Mesothelial cell of epicardium (in vitro differentiated cells): ENCODE data around the gene RIOX2. TPM values are rescaled to one million over a fixed set of nuclear protein-coding genes. Genes with fewer than 3 reads are reported as not detected.

ENCODE experiments used
- DNase-seq, 2 experiments: peaks; one replicate each; pipeline ENCODE4 v3.0.0; 2021; ENCODE audit warnings: low spot score in 2 of 2; ENCODE audit not compliant: unreplicated experiment in 2 of 2
- H3K27ac Mint-ChIP-seq: 2 replicates; pipeline ENCODE4 v1.8.0; 2021; ENCODE audit warnings: mixed read lengths
- H3K27me3 Mint-ChIP-seq: 2 replicates; pipeline ENCODE4 v1.8.0; 2021; ENCODE audit warnings: low read depth, mixed read lengths
- H3K36me3 Mint-ChIP-seq: 2 replicates; pipeline ENCODE4 v1.8.0; 2021; ENCODE audit warnings: mixed read lengths
- H3K4me1 Mint-ChIP-seq: 2 replicates; pipeline ENCODE4 v1.8.0; 2021; ENCODE audit warnings: mixed read lengths
- H3K4me3 Mint-ChIP-seq: 2 replicates; pipeline ENCODE4 v1.8.0; 2021; ENCODE audit warnings: mild to moderate bottlenecking, moderate library complexity, mixed read lengths
- H3K9me3 Mint-ChIP-seq: 2 replicates; pipeline ENCODE4 v1.8.0; 2021; ENCODE audit warnings: mixed read lengths
- total RNA-seq: library from RNA; stranded (reverse); gene quantifications from 3 replicates; pipeline ENCODE4 v1.2.1, GENCODE V29; 2021
- TF ChIP-seq, protein P1 (sequence below): fragments of 200-600 bp; sonication (generic); IDR thresholded peaks from one replicate; pipeline ENCODE4 v1.5.0; 2021; ENCODE audit warnings: antibody characterized with exemption; ENCODE audit not compliant: unreplicated experiment

The RIOX2 gene
- total RNA-seq, 1 donor from 2014 or later: 17.3 TPM

GRCh38 chr3:97928986-97929385 lies 43.2 kb downstream of the RIOX2 start:
- Mint-ChIP-seq H3K27me3 (no peaks in the 10 kb centered on the region), H3K9me3 (peaks cover 27% of the 10 kb centered on the region), H3K4me1 (peaks cover 6% of the 10 kb centered on the region), H3K27ac (no peak overlapping the region), H3K4me3 (no peak overlapping the region), H3K36me3 (peaks cover 18% of the 10 kb centered on the region)
- TF ChIP-seq, protein P1, sequence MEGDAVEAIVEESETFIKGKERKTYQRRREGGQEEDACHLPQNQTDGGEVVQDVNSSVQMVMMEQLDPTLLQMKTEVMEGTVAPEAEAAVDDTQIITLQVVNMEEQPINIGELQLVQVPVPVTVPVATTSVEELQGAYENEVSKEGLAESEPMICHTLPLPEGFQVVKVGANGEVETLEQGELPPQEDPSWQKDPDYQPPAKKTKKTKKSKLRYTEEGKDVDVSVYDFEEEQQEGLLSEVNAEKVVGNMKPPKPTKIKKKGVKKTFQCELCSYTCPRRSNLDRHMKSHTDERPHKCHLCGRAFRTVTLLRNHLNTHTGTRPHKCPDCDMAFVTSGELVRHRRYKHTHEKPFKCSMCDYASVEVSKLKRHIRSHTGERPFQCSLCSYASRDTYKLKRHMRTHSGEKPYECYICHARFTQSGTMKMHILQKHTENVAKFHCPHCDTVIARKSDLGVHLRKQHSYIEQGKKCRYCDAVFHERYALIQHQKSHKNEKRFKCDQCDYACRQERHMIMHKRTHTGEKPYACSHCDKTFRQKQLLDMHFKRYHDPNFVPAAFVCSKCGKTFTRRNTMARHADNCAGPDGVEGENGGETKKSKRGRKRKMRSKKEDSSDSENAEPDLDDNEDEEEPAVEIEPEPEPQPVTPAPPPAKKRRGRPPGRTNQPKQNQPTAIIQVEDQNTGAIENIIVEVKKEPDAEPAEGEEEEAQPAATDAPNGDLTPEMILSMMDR: no peak
- no peak for DNase-seq

DNA sequence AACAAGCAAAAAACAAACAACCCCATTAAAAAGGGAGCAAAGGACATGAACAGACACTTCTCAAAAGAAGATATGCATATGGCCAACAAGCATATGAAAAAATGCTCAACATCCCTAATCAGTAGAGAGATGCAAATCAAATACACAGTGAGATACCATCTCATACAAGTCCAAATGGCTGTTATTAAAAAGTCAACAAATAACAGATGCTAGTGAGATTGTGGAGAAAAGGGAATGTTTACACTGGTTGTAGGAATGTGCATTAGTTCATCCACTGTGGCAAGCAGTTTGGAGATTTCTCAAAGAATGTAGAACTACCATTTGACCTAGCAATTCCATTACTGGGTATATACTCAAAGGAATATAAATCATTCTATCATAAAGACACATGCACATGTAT lies 44.5 kb downstream of the RIOX2 start:
- Mint-ChIP-seq H3K27ac (no peak overlapping the region), H3K27me3 (no peaks in the 10 kb centered on the region), H3K9me3 (peaks cover 30% of the 10 kb centered on the region), H3K4me1 (peaks cover 6% of the 10 kb centered on the region), H3K36me3 (peaks cover 18% of the 10 kb centered on the region), H3K4me3 (no peak overlapping the region)
- TF ChIP-seq, protein P1: no peak
- DNase-seq: no peak

- Mint-ChIP-seq H3K27ac (no peak overlapping the region), H3K36me3 (peaks cover 6% of the 10 kb centered on the region), H3K9me3 (peaks cover 7% of the 10 kb centered on the region), H3K4me3 (no peak overlapping the region), H3K27me3 (no peaks in the 10 kb centered on the region), H3K4me1 (peaks cover 5% of the 10 kb centered on the region)
- TF ChIP-seq, protein P1: no peak
- DNase-seq: no peak
Observed at GRCh38 chr3:97917813-97918536, 54.3 kb downstream of the RIOX2 start.

DNA sequence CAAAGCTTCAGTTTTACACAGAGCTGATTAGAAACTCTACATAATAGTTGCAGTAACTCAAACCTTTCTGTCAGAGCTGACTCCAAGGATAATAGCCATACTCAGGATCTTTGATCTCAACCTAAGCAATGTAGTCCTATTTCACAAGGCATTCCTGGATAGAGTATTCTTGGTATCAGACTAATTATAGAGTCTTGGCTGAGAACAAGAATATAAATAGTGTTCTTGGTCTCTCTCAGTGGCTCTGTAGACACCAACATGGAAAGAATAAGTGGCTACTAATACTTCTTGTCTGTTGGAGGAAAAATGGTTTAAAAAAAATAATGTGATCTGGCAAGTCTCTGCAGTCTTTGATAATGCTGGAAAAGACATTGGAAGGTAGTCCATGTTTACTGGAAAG lies 55.7 kb downstream of the RIOX2 start:
- Mint-ChIP-seq H3K9me3 (no peaks in the 10 kb centered on the region), H3K4me3 (no peak overlapping the region), H3K27ac (no peak overlapping the region), H3K36me3 (peaks cover 4% of the 10 kb centered on the region), H3K27me3 (no peaks in the 10 kb centered on the region), H3K4me1 (peaks cover 5% of the 10 kb centered on the region)
- TF ChIP-seq, protein P1: no peak
- DNase-seq: no peak

DNA sequence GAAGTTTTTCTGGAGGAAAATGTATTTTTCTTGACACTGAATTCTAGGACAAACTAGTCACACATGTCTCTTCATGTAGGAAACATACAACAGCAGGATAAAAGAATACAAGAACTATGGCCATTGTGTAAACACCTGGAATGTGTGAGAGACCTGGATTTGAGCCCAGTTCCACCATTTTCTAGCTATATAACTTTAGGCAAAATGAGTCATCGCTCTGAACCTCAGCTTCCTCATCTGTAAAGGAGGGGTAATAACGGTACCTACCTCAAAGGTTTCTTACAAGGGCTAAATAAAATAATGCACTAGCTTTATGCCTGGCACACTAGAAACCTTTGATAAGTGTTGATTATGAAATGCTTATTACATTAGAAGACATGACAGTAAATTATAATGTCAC lies 57.8 kb downstream of the RIOX2 start:
- no peak for DNase-seq
- TF ChIP-seq, protein P1: no peak
- peaks cover 15% of the 10 kb centered on the region for H3K4me1 Mint-ChIP-seq
- H3K27ac Mint-ChIP-seq: no peak overlapping the region
- H3K9me3 Mint-ChIP-seq: no peaks in the 10 kb centered on the region
- H3K4me3 Mint-ChIP-seq: no peak overlapping the region
- H3K27me3 Mint-ChIP-seq: no peaks in the 10 kb centered on the region
- peaks cover 4% of the 10 kb centered on the region for H3K36me3 Mint-ChIP-seq
